HG02981 (cell line): ENCODE results near the gene KIAA1217.

Experiments used
- ATAC-seq: cut with Tn5 transposase; IDR thresholded peaks from one replicate; pipeline ENCODE4 v1.9.1; 2021; ENCODE audit warnings: mild to moderate bottlenecking, moderate library complexity; ENCODE audit not compliant: unreplicated experiment

KIAA1217 gene

GRCh38 chr10:24394461-24395190 lies 185.7 kb downstream of the KIAA1217 start:
- ATAC-seq: no peak

- no peak for ATAC-seq
These were observed 187.5 kb downstream of the KIAA1217 start for GRCh38 chr10:24396396-24396795.

GRCh38 chr10:24397662-24398061 lies 188.7 kb downstream of the KIAA1217 start:
- no peak for ATAC-seq

GRCh38 chr10:24404567-24404966 lies 195.6 kb downstream of the KIAA1217 start:
- no peak for ATAC-seq

GRCh38 chr10:24405635-24406034 lies 196.7 kb downstream of the KIAA1217 start:
- no peak for ATAC-seq

- ATAC-seq: no peak
These were observed 198.0 kb downstream of the KIAA1217 start for GRCh38 chr10:24406809-24407483.

GRCh38 chr10:24407928-24408327 lies 199.0 kb downstream of the KIAA1217 start:
- ATAC-seq: no peak

- no peak for ATAC-seq
These were observed 199.4 kb downstream of the KIAA1217 start for GRCh38 chr10:24408365-24408764.

- ATAC-seq: no peak
These were observed 205.7 kb downstream of the KIAA1217 start for GRCh38 chr10:24414597-24414996.

- no peak for ATAC-seq
These were observed 206.7 kb downstream of the KIAA1217 start for GRCh38 chr10:24415455-24416125.

GRCh38 chr10:24416248-24416647 lies 207.3 kb downstream of the KIAA1217 start:
- no peak for ATAC-seq

- ATAC-seq: no peak
These were observed 208.1 kb downstream of the KIAA1217 start for GRCh38 chr10:24417053-24417452.

GRCh38 chr10:24418532-24418931 lies 209.6 kb downstream of the KIAA1217 start:
- ATAC-seq: no peak

- no peak for ATAC-seq
These were observed 210.1 kb downstream of the KIAA1217 start for GRCh38 chr10:24419066-24419465.

- ATAC-seq: no peak
These were observed 216.2 kb downstream of the KIAA1217 start for GRCh38 chr10:24425151-24425550.

GRCh38 chr10:24427678-24428409 lies 218.9 kb downstream of the KIAA1217 start:
- no peak for ATAC-seq

- no peak for ATAC-seq
These were observed 219.5 kb downstream of the KIAA1217 start for GRCh38 chr10:24428410-24428782.

GRCh38 chr10:24430591-24430990 lies 221.7 kb downstream of the KIAA1217 start:
- ATAC-seq: no peak

GRCh38 chr10:24432478-24433416 lies 223.8 kb downstream of the KIAA1217 start:
- no peak for ATAC-seq

- no peak for ATAC-seq
These were observed 224.8 kb downstream of the KIAA1217 start for GRCh38 chr10:24433705-24434104.
